ENCODE results near the gene GRIK4.

GRIK4 gene

DNA sequence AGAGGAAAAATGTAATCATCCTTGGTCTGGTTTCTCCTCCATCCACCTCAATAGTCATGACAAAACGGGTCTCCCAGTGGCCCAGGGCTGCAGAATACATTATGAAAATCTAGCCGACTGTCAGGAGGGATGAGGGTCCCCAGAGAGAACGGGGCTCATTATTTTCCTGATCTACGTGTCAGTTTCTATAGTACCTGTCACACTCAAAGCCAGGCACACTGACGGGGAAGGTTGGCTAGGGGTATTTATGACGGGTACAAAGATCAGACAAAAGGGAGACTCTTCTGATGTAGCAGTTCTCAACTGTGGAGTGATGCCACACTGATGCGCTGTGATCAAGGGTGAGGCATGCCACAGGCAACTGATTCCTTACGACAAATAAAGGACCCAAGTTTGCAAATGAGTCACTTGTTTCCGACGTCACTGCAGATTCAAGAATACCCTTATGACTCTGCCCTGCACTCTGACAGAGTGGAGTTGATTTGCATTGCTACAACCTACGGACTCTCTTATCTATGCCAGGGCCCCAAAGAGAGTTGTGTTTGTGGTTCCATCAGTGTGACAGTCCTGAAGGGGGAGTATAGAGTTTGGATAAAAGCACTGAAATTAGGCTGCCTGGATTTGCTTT, 324.2 kb downstream of the GRIK4 start:
- H3K4me3 ChIP-seq (ENCODE audit: low read depth, low read length): no peak overlapping the region
- no peak for DNase-seq (ENCODE audit: low read depth)

DNA sequence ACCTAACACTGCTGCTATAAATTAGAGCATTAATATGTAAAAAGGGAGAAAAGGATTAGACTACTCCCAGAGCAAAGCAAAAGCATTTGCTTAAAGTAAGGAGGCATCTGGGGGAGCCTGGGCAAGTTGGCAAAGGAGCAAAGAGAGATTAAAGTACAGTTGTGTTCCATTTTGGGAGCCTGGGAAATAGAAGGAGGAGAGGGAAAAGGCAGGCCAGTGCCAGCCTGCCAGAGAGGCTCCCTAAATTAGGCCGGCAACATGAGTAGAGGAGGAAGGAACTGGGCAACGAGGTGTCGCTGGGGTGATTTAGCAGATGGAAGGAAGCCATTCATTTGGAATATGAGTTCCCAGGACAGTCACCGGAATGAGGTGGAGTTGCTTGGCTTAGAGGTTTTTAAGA, 326.1 kb downstream of the GRIK4 start:
- no peak overlapping the region for H3K4me3 ChIP-seq (ENCODE audit: low read depth, low read length)
- DNase-seq (ENCODE audit: low read depth): no peak

DNA sequence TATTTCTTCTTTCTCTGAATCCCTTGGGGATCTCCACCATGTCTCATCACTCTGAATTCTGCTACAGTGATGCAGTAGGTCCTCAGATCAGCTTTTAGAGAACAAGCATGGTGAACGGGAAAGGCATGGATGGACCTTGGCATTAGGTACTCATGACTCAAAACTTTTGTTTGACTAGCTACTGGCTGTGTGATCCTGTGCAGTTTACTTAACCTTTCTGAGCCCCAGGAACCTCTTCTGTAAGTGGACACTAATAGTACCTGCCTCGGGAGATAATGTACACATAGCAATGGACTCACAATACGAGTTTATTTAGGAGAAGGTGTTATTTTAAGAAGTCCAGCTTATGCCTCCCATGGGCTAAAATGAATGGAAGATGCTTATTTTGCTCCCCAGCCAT, 327.7 kb downstream of the GRIK4 start:
- H3K4me3 ChIP-seq (ENCODE audit: low read depth, low read length): no peak overlapping the region
- DNase-seq (ENCODE audit: low read depth): no peak

DNA sequence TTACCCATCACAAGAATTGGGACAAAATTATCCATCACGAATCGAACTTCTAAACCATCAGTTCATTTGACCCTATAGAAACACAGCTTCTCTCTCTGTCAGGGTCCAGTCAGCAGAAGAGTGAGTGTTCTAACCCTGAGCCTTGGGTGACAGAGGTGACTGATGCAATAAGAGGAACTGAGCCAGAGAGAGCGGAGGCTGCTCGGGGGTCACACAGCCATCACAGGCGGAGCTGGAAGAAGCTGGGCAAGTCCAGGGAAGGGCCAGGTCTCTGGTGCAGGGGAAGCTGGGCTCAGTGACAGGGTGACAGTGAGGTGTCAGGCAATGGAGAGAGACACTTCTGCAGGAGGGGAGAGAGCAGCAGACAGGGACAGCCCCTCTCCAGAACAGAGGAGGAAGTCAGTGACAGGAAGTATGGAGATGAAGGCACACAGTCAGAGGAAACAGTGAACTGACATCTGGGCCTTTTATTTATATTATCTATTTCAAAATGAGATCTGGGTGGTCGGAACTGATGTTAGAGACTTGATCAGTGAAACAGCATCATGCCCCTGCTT, 328.4 kb downstream of the GRIK4 start:
- DNase-seq (ENCODE audit: low read depth): no peak
- H3K4me3 ChIP-seq (ENCODE audit: low read depth, low read length): no peak overlapping the region

DNA sequence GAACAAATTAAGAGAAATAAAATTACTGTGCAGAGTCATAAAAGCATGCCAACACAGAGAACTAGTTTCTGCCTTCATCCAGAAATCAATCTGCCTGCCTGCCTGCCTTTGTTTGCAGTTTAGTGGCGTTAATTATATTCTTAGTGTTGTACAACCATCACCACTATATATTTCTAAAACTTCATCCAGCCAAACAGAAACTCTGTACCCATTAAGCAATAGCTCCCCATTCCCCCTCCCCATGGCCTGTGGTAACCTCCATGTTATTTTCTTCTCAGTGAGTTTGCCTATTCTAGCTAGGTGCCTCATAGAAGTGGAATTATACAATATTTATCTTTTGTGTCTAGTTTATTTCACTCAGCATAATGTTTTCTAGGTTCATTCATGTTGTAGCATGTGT, 329.1 kb downstream of the GRIK4 start:
- DNase-seq (ENCODE audit: low read depth): no peak
- H3K4me3 ChIP-seq (ENCODE audit: low read depth, low read length): no peak overlapping the region

DNA sequence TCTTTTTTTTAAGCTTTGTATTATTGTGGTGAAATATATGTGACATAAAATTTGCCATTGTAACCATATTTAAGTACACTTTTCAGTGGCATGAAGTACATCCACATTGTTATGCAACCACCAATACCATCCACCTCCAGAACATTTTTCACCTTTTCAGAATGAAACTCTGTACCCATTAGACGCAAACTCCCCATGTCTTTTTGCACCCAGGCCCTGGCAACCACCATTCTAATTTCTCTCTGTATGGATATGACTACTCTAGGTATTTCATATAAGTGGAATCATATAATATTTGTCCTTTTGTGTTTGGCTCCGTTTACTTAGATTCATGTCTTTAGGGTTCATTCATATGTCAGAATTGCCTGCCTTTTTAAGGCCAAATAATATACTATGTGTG, 329.5 kb downstream of the GRIK4 start:
- no peak overlapping the region for H3K4me3 ChIP-seq (ENCODE audit: low read depth, low read length)
- DNase-seq (ENCODE audit: low read depth): no peak

DNA sequence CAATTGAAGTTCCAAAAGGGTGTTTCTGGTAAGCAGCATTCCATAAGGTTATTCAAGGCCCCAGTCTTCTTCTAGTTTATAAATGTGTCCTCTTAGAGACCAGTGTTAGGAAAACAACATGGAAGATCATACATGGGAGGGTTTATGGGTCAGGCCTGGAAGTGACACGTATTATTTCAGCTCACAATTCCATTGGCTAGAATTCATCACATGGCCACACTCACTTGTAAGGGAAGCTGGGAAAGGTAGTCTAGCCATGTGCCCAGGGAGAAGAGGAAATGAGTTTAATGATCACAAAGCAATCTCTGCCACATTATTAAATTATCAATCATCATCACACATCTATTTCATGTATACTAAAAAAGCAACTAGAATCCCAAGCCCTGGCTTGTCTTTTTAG, 330.6 kb downstream of the GRIK4 start:
- no peak for DNase-seq (ENCODE audit: low read depth)
- no peak overlapping the region for H3K4me3 ChIP-seq (ENCODE audit: low read depth, low read length)

DNA sequence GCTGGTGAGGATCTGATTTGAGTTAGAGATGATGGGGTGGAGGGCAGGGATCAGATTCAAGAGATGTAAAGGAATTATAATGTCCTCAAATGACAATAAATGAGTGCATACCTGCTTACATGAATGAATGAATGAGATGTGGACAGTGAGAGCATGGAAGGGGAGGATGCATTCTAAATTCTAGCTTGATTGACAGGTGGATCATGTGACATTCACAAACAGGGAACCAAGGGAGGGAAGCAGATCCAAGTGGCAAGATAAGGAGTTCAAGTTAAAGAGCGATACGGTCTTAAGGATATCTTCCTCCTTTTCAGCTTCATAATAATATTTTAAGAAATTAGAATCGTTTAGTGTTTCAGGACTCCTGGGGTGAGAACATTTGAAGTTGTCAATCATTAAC, 341.9 kb downstream of the GRIK4 start:
- DNase-seq (ENCODE audit: low read depth): no peak

DNA sequence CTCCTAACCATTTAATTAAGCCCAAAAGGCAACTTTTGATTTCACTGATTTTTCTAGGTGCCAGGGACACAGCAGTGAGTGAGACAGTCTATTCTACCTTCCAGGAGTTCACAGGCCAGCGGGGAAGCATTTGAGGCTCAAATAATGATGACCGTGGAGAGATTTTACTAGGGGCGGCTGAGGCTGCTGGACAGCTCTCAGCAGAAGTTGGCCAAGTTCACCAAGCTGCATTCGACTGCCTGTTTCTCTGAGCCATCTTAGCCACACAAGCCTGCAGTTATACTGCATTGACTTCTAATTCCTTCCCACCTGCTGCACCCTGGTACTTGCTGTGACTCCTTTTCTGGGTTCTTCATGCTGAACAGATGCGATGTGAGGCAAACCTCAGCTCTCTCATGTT, 343.4 kb downstream of the GRIK4 start:
- H3K4me3 ChIP-seq (ENCODE audit: low read depth, low read length): no peak overlapping the region
- DNase-seq (ENCODE audit: low read depth): no peak

More for the DNA sequence above, 341.9 kb downstream of the GRIK4 start:
- no peak overlapping the region for H3K4me3 ChIP-seq (ENCODE audit: low read depth, low read length)

DNA sequence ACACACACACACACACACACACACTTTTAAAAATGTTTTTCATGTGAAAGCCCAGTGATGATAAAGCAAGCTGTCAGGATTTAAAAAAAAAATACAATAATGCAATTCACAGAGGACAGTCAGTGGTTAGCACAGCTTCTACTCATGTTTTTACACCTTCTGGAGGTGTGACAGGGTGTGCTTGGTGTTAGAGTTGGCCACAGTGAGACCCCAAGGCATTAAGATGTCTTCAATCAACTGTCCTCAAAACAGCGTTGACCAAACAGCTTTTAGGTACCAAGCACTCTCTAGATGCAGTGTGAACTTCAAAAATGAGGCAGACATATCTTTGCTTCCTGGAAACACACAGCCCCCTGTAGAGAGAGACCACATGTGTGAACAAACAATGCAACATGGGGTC, 346.0 kb downstream of the GRIK4 start:
- no peak overlapping the region for H3K4me3 ChIP-seq (ENCODE audit: low read depth, low read length)
- no peak for DNase-seq (ENCODE audit: low read depth)

DNA sequence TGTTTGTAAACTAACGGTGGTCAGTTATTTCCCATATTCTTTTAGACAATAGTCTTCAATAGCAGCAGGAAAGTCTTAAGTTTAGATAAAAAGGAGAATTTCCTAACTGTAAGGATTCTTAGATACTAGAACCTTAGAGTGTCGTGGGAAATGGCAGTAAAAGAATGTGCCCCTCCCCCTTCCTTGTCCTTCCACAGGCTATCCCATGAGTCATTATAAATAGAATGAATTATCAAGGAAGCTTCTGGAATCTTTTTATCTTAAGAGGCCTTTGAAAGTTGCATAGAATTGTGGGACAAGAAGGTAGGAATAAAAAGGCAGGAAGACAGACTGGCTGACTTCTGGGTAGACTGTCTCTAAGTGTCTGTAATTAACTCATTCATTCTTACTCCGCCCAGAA, 347.2 kb downstream of the GRIK4 start:
- no peak overlapping the region for H3K4me3 ChIP-seq (ENCODE audit: low read depth, low read length)
- no peak for DNase-seq (ENCODE audit: low read depth)

DNA sequence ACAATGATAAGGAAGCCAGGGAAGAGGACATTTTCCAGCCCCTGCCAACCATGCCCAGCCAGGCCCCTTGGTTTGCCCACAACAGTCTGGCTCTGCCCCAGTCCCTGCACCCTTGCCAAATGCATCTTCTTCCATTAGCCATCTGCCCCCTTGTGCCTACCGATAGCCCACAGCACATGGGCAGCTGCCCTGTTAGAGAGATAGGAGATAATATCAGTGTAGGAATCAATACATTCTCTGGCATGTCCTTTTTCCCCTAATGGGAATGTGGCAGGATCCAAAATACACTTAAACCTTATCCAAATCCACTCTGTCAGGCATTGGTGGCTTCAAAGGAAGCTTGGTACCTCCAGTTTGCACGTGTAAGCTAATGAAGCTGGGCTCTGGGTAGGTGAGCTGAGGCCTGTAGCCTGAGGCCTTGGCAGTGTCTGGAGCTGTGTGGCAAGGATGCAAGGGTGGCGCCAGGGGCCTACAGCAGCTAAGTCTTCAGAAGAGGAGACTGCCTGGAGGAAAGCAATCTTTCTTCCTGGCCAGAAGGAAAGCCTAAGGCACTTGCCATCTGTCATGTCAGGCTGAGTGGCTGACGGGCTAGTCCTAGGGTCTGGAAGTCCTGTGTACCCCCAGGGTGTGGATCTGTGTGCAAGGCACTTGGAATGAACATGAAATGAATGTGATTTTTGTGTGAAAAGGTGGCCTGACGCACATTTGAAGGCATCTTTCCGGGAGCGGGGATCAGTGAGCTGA, 348.2 kb downstream of the GRIK4 start:
- no peak overlapping the region for H3K4me3 ChIP-seq (ENCODE audit: low read depth, low read length)
- no peak for DNase-seq (ENCODE audit: low read depth)

DNA sequence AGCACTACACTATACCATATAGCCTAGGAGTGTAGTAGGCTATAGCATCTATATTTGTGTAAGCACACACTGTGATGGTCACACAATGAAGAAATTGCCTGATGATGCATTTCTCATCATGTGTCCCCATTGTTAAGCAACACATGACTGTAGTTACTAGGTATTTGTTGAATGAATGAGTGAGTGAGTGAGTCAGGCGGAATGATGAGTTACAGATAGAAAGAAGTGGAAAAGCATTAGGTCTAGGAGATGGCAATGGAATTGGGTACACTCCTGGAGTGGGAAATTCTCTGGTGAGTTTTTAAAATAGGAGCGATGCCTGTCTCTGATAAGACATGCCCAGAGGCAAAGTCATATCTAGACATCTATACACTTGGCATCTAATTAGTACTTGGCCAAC, 351.8 kb downstream of the GRIK4 start:
- DNase-seq (ENCODE audit: low read depth): no peak
- H3K4me3 ChIP-seq (ENCODE audit: low read depth, low read length): no peak overlapping the region

DNA sequence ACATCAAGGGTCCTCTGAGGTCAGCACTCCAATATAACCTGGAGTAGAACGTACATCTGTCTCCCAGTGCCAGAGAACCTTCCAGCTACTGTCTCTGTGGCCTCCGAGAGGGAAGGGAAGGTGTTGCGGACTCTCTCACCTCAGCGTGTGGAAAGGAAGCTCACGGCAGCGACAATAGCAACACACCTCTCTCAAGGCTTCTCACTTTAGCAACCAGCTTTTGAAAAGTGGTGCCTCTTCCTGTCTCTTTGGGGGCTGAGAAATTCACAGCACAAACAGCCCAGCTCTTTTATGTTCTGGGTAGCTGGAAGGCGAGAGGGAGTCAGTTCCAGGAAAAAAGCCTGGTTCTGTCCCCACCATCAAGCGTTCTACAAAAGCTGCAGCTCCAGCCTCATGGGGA, 355.5 kb downstream of the GRIK4 start:
- no peak overlapping the region for H3K4me3 ChIP-seq (ENCODE audit: low read depth, low read length)
- no peak for DNase-seq (ENCODE audit: low read depth)

DNA sequence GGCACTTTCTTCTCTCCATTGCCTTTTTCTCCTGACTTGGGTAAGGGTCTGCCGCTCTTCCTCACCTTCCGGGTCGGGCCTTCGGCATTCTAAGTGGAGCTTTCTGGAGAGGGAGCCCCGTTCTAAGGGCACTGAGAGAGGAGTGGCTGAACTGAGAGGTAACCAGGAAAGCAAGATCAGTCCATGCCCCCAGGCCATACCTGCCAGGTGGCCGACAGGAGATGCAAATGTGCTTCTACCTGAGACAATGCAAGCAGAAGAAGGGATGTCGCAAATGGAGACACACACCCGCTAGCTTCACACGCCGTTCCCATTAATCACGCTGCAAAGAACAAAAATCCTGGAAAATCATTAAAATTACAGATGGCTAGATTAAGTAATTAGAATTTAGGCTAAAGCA, 356.0 kb downstream of the GRIK4 start:
- H3K4me3 ChIP-seq (ENCODE audit: low read depth, low read length): no peak overlapping the region
- no peak for DNase-seq (ENCODE audit: low read depth)

DNA sequence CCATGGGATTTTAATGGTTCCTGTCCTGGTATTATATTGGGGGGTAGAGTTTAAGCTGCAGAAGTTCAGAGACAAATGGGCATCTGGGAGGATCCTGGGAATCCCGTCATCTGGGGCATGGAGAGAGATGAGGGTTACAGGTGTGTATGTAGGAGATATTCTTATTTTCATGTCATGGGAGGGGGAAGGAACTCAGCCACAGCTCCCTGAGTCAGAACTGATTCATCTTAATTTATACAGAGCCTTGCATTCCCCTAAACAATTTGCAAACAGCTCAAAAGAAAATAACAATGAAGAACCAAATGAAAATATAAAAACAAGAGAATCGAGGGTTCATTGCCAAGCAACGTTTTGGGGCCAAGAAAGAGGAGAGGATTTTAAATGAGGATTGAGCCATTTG, 356.4 kb downstream of the GRIK4 start:
- H3K4me3 ChIP-seq (ENCODE audit: low read depth, low read length): no peak overlapping the region
- DNase-seq (ENCODE audit: low read depth): no peak

DNA sequence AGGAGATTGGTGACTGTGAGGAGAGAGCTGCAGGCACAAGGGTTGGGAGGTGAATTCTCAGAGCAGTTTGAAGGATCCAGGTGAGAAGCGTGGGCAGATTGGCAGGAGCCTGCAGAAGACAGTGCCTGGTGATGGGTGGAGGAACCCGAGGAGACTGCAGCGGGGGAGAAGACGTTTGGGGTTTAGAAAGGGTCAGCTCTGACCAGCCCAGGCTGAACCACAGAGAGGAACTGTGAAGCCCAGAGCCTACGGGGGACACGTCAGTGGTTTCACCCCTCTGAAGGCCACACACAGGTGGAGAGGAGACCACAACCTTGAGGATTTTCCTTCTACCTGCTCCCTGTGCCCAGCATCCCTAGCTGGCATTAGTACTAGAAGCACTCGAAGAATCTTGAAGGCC, 357.5 kb downstream of the GRIK4 start:
- no peak overlapping the region for H3K4me3 ChIP-seq (ENCODE audit: low read depth, low read length)
- DNase-seq (ENCODE audit: low read depth): no peak

DNA sequence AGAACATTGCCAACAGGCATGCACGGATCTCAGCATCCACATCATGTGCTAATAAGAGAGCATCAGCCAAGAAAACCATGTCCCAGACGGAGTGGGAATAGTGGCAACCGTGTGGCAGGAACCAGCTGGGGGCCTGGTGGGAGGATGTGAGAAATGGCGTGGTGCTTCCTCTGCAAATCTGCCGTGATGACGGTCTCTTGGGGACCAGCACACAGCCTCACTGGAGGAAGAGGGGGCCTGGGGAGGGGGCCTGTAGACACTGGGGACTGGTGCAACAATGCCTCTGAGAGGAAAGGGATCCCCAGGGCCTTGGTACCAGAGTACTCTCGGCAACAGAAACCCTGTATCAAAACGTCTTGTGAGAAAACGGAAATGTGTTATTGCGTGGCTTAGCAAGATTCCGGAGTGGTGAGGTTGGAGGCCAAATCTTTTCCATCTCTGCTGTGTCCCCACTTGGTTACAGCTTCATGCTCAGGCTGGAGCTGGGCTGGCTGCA, 358.0 kb downstream of the GRIK4 start:
- no peak for DNase-seq (ENCODE audit: low read depth)
- H3K4me3 ChIP-seq (ENCODE audit: low read depth, low read length): no peak overlapping the region

DNA sequence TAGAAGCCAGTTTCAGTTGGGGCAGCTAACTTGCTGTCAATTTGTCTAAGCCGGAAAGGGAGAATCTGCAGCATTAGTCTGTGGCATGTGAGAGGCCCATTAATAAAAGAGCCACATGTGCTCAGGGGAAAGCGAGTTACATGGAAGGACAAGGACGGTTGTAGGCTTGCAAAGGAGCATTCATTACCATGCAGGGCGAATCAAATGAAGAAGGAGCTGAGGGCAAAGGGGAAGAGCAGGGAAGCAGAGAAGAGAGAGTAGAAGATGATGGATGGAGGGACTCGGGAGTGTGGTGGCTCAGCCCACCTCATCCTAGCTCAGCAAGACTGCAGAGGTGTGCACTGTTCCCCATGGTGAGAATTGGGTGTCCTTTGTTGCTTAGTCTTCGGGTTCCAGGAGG, 359.6 kb downstream of the GRIK4 start:
- DNase-seq (ENCODE audit: low read depth): no peak
- H3K4me3 ChIP-seq (ENCODE audit: low read depth, low read length): no peak overlapping the region

DNA sequence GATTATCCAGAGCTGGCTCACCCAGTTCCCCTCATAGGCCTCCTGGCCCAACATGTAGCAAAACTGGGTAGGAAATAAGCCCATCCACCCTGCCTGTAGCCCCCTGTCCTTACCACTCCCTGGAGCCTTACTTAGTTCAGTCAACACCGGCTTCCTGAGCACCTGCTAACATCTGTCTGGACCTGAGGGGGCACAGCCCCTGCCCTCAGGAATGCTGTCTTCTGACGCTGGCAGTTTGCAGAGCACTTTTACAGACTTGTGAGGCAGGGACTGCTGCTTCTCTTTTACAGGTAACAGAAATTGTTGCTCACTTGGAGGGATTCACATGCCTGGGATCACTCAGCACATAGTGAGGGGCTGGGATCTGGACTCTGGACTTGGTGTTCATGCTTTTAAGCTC, 360.4 kb downstream of the GRIK4 start:
- no peak for DNase-seq (ENCODE audit: low read depth)
- no peak overlapping the region for H3K4me3 ChIP-seq (ENCODE audit: low read depth, low read length)

Measured in skeletal muscle cell (primary cell).